Suprapubic skin (tissue), 4 donors: ENCODE results near the gene SYK. TPM values are rescaled to one million over a fixed set of nuclear protein-coding genes. Genes with fewer than 3 reads are reported as not detected.

Experiments
- DNase-seq, 2 donors: peaks; one replicate each; pipeline ENCODE4 v3.0.0-alpha.2; 2019; ENCODE audit warnings: low spot score in 2 of 2
- H3K27ac ChIP-seq: fragments of 200-600 bp; sonication (generic); one replicate; pipeline ENCODE4 v1.5.1; 2019
- H3K27me3 ChIP-seq: fragments of 200-600 bp; sonication (generic); one replicate; pipeline ENCODE4 v1.5.1; 2019
- H3K36me3 ChIP-seq: fragments of 200-600 bp; sonication (generic); one replicate; pipeline ENCODE4 v1.5.1; 2019
- H3K4me1 ChIP-seq: fragments of 200-600 bp; sonication (generic); one replicate; pipeline ENCODE4 v1.5.1; 2019
- H3K4me3 ChIP-seq: fragments of 200-600 bp; sonication (generic); one replicate; pipeline ENCODE4 v1.5.1; 2019; ENCODE audit warnings: mild to moderate bottlenecking
- H3K9me3 ChIP-seq: fragments of 200-600 bp; sonication (generic); one replicate; pipeline ENCODE4 v1.5.1; 2019
- CTCF ChIP-seq, 2 donors: fragments of 200-600 bp in 1 of 2; fragments of 450-650 bp in 1 of 2; sonication (generic) in 1 of 2; IDR thresholded peaks; one replicate each; pipeline ENCODE4 v1.5.1; 2016 to 2019; ENCODE audit warnings: antibody characterized with exemption in 2 of 2, mild to moderate bottlenecking in 1 of 2, moderate library complexity in 1 of 2
- EP300 ChIP-seq: sonication (generic); formaldehyde crosslinking; IDR thresholded peaks from one replicate; pipeline ENCODE4 v1.6.1; 2017; ENCODE audit warnings: antibody characterized with exemption
- POLR2A ChIP-seq, 2 donors: fragments of 450-650 bp; IDR thresholded peaks; one replicate each; pipeline ENCODE4 v1.6.1; 2017; ENCODE audit warnings: antibody characterized with exemption in 2 of 2, mild to moderate bottlenecking in 2 of 2, moderate library complexity in 2 of 2
- POLR2AphosphoS5 ChIP-seq, 3 donors: sonication (generic); formaldehyde crosslinking; IDR thresholded peaks; one replicate each; pipeline ENCODE4 v1.6.1; 2017; ENCODE audit warnings: antibody characterized with exemption in 3 of 3
- WGBS: methylation state at CpG from one replicate; pipeline ENCODE4 v1.1.5; 2018; 5-methylcytosine and 5-hydroxymethylcytosine counted together
- total RNA-seq, 4 donors: library from RNA; depleted of rRNA; stranded (reverse); fragments of >200 nt; gene quantifications; one replicate each; pipeline ENCODE4 v1.1.0, GENCODE V29; 2016

SYK gene
- total RNA-seq, 4 donors from 2014 or later = 22.0 to 31.6 (median 25.0) TPM

- Histone ChIP-seq H3K9me3 (no peaks in the 10 kb centered on the region), H3K4me1 (no peaks in the 10 kb centered on the region), H3K27me3 (no peaks in the 10 kb centered on the region), H3K27ac (no peak overlapping the region), H3K4me3 (no peak overlapping the region), H3K36me3 (no peaks in the 10 kb centered on the region)
- TF ChIP-seq POLR2AphosphoS5 (IDR thresholded peaks at IDR 0.05) = no peak
- no peak for TF ChIP-seq EP300
- TF ChIP-seq CTCF (IDR thresholded peaks at IDR 0.05) = no peak
- TF ChIP-seq POLR2A (IDR thresholded peaks at IDR 0.05) = no peak
- DNase-seq = no peak
- 84% methylated on average over 3 of the region's 3 CpGs for WGBS
Observed at GRCh38 chr9:90832261-90832660, 30.6 kb downstream of the SYK start.

- 78% methylated on average over 8 of the region's 8 CpGs for WGBS
- Histone ChIP-seq H3K9me3 (no peaks in the 10 kb centered on the region), H3K27me3 (no peaks in the 10 kb centered on the region), H3K27ac (no peak overlapping the region), H3K4me1 (no peaks in the 10 kb centered on the region), H3K36me3 (no peaks in the 10 kb centered on the region), H3K4me3 (no peak overlapping the region)
- no peak for TF ChIP-seq POLR2A (IDR thresholded peaks at IDR 0.05)
- no peak for TF ChIP-seq EP300
- TF ChIP-seq CTCF (IDR thresholded peaks at IDR 0.05) = no peak
- no peak for TF ChIP-seq POLR2AphosphoS5 (IDR thresholded peaks at IDR 0.05)
- no peak for DNase-seq
Observed at GRCh38 chr9:90834828-90835595, 33.4 kb downstream of the SYK start.

GRCh38 chr9:90836411-90837080, 34.9 kb downstream of the SYK start:
- Histone ChIP-seq H3K9me3 (no peaks in the 10 kb centered on the region), H3K36me3 (no peaks in the 10 kb centered on the region), H3K4me1 (no peaks in the 10 kb centered on the region), H3K27me3 (no peaks in the 10 kb centered on the region), H3K4me3 (no peak overlapping the region), H3K27ac (no peak overlapping the region)
- TF ChIP-seq EP300 (no peak), POLR2AphosphoS5 (IDR thresholded peaks at IDR 0.05) (no peak), POLR2A (IDR thresholded peaks at IDR 0.05) (no peak), CTCF (IDR thresholded peaks at IDR 0.05) (no peak)
- no peak for DNase-seq
- WGBS = 72% methylated on average over 3 of the region's 3 CpGs

- 83% methylated on average over 2 of the region's 2 CpGs for WGBS
- no peaks in the 10 kb centered on the region for H3K27me3 ChIP-seq
- no peaks in the 10 kb centered on the region for H3K9me3 ChIP-seq
- no peak for TF ChIP-seq POLR2AphosphoS5 (IDR thresholded peaks at IDR 0.05)
- H3K4me3 ChIP-seq = no peak overlapping the region
- no peak for DNase-seq
- no peaks in the 10 kb centered on the region for H3K4me1 ChIP-seq
- no peaks in the 10 kb centered on the region for H3K36me3 ChIP-seq
- no peak overlapping the region for H3K27ac ChIP-seq
Observed at GRCh38 chr9:90838098-90838497, 36.5 kb downstream of the SYK start.

- no peaks in the 10 kb centered on the region for H3K27me3 ChIP-seq
- no peaks in the 10 kb centered on the region for H3K9me3 ChIP-seq
- TF ChIP-seq EP300 = no peak
- TF ChIP-seq CTCF (IDR thresholded peaks at IDR 0.05) = no peak
- TF ChIP-seq POLR2A (IDR thresholded peaks at IDR 0.05) = no peak
- no peak for TF ChIP-seq POLR2AphosphoS5 (IDR thresholded peaks at IDR 0.05)
- H3K27ac ChIP-seq = no peak overlapping the region
- H3K4me1 ChIP-seq = no peaks in the 10 kb centered on the region
- no peak for DNase-seq
- H3K36me3 ChIP-seq = peaks cover under 1% of the 10 kb centered on the region
- no peak overlapping the region for H3K4me3 ChIP-seq
- 73% methylated on average over 6 of the region's 6 CpGs for WGBS
Observed at GRCh38 chr9:90838581-90839154, 37.0 kb downstream of the SYK start.
